GM06990 (cell line): ENCODE results near the gene RAB3B.

Source experiments
- DNase-seq: peaks from one replicate; pipeline ENCODE4 v3.0.0-alpha.2; 2011; ENCODE audit not compliant: insufficient read length; ENCODE audit errors: extremely low read depth
- H3K27me3 ChIP-seq: replicated peaks from 2 replicates; pipeline ENCODE4 v1.6.0; 2011; ENCODE audit warnings: low read length; ENCODE audit not compliant: control insufficient read depth, insufficient read depth
- H3K36me3 ChIP-seq: 2 replicates; pipeline ENCODE4 v1.5.1; 2011; ENCODE audit warnings: low read length; ENCODE audit not compliant: control insufficient read depth, insufficient read depth
- H3K4me3 ChIP-seq: replicated peaks from 2 replicates; pipeline ENCODE4 v1.5.1; 2011; ENCODE audit warnings: low read depth, mild to moderate bottlenecking, control low read depth, low read length
- CTCF ChIP-seq: IDR thresholded peaks from 2 replicates; pipeline ENCODE4 v1.5.1; 2011; ENCODE audit warnings: low read length, control low read depth, mild to moderate bottlenecking, inconsistent platforms; ENCODE audit not compliant: insufficient read depth, poor library complexity, severe bottlenecking

RAB3B gene

GRCh38 chr1:51990478-51990965 lies at the start of gene RAB3B:
Gene RAB3B (minus strand): TSS chr1:51990700. CDS start chr1:51977117, 13,583 bp downstream.
- TF ChIP-seq CTCF, result no peak
- peak within 1 kb of the TSS; percentile 55 for H3K4me3 ChIP-seq
- DNase-seq, result peak; percentile 75
- no peaks in the 10 kb centered on the region for H3K36me3 ChIP-seq
- H3K27me3 ChIP-seq, result no peaks in the 10 kb centered on the region

- no peak for DNase-seq
- TF ChIP-seq CTCF, result no peak
- Histone ChIP-seq H3K27me3 (no peaks in the 10 kb centered on the region), H3K36me3 (peaks cover 2% of the 10 kb centered on the region; the same call in 1 of the 2 replicates), H3K4me3 (no peak overlapping the region)
Measured at GRCh38 chr1:52037909-52038308, 47.4 kb upstream of the RAB3B start.

- no peak for DNase-seq
- H3K36me3 ChIP-seq, result peaks cover 2% of the 10 kb centered on the region; the same call in 1 of the 2 replicates
- no peaks in the 10 kb centered on the region for H3K27me3 ChIP-seq
- no peak overlapping the region for H3K4me3 ChIP-seq
- no peak for TF ChIP-seq CTCF
Measured at GRCh38 chr1:52037402-52037814, 46.9 kb upstream of the RAB3B start.

GRCh38 chr1:52034050-52034384 lies 43.5 kb upstream of the RAB3B start:
- TF ChIP-seq CTCF, result no peak
- H3K4me3 ChIP-seq, result no peak overlapping the region; the same call in 1 of the 2 replicates
- H3K36me3 ChIP-seq, result no peaks in the 10 kb centered on the region; the same call in none of the 2 replicates
- no peaks in the 10 kb centered on the region for H3K27me3 ChIP-seq
- DNase-seq, result no peak

GRCh38 chr1:52033190-52034049 lies 42.9 kb upstream of the RAB3B start, which contains the start of gene KTI12:
Gene KTI12 (minus strand): TSS chr1:52033810. CDS start chr1:52033761, 49 bp downstream.
- TF ChIP-seq CTCF, result no peak
- H3K27me3 ChIP-seq, result no peaks in the 10 kb centered on the region
- H3K36me3 ChIP-seq, result no peaks in the 10 kb centered on the region; the same call in none of the 2 replicates
- peak within 1 kb of the TSS; percentile 99 for H3K4me3 ChIP-seq
- peak; percentile 88 for DNase-seq
